GM18867 (cell line): ENCODE measurements around the gene INSR.
"Not testable (repeated sequence)": the region's sequence is repeated elsewhere in the genome, so short reads cannot be mapped to it uniquely, and the experiment has no call there.

Experiments used
- ATAC-seq: cut with Tn5 transposase; IDR thresholded peaks from one replicate; pipeline ENCODE4 v1.9.1; 2021; ENCODE audit warnings: mild to moderate bottlenecking, moderate library complexity; ENCODE audit not compliant: unreplicated experiment

Gene INSR

GRCh38 chr19:7224995-7225394 lies 69.2 kb downstream of the INSR start:
- ATAC-seq: no peak

DNA sequence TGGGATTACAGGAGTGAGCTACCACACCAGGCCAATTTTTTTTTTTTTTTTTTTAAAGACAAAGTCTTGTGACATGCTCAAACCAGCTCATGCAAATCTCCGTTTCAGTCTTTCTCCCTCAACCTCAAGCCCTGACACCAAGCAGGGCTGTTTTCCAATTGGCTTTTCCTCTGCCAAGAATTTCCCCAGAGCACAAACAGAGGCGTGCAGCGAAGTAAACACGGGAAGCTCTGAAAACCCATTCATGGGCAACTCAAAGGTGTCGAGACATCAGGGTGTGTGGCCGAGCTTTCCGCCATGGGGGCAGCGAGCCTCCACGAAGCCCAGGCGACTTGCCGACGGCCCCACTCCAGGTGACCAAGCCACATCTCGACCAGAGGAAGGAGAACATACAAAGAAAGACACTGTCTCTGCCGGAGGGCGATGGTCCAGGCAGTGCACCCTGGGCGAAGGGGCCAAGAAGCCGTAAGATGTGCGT lies 70.0 kb downstream of the INSR start:
- no peak for ATAC-seq

GRCh38 chr19:7223429-7223828 lies 70.8 kb downstream of the INSR start:
- ATAC-seq: no peak

GRCh38 chr19:7219056-7219455 lies 75.2 kb downstream of the INSR start:
- no peak for ATAC-seq

DNA sequence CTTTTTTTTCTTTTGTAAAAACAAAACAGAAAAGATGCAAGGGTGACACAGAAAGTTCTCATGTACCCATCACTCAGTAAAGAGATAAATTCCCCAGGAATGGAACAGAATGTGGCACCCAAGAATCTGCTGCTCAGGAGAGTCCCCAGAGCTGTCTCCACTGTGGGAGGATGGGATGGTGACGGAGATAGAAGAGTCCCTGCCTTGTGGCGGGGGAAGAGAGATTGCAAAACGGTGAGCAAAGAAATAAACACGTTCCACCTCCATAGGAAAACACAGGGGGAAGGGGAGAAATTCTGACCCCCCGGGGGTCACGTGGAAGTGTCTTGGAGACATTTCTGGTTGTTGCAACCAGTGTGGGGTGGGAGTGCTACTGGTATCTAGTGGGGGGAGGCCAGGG lies 76.4 kb downstream of the INSR start:
- no peak for ATAC-seq

DNA sequence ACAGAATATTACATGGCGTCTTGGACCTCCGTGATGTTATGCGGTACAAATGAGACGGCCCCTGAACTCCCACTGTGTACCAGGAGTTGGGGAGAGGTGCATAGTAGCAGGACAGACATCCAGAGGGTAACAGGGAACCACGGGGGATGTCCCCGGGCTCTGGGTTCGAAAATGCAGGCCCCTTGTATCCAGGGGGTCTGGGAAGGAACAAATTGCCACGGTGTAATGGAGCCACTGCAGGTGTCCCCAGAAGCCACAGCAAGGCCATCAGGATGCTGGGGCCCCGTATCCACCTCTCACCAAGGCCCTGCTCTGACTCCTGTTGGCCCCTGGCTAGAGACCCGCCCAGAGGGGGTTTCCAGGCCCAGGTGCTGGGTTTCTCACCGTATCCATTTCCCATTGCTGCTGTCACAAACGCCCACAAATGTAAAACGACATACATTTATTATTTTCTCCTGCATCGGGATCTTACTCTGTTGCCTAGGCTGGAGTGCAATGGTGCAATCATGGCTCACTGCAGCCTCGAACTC lies 77.8 kb downstream of the INSR start:
- ATAC-seq: no peak

DNA sequence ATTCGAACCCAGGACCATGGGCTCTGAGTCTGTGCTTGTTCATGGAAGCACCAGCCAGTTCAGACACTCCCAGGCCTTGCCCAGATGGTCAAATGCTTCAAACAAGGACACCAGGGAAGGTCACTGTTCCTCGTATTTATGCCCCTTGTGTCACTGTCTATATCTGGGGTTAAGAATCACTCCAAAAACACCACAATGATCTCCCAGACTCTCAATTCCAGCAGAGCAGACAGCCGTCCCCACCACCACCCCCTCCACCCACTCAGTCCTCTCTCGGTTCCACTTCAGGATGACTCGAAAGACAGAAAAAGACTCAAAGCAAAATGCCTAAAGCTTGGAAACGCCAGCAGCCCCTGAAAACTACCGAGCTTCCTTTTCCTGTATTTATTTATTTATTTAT lies 79.0 kb downstream of the INSR start:
- ATAC-seq: no peak

DNA sequence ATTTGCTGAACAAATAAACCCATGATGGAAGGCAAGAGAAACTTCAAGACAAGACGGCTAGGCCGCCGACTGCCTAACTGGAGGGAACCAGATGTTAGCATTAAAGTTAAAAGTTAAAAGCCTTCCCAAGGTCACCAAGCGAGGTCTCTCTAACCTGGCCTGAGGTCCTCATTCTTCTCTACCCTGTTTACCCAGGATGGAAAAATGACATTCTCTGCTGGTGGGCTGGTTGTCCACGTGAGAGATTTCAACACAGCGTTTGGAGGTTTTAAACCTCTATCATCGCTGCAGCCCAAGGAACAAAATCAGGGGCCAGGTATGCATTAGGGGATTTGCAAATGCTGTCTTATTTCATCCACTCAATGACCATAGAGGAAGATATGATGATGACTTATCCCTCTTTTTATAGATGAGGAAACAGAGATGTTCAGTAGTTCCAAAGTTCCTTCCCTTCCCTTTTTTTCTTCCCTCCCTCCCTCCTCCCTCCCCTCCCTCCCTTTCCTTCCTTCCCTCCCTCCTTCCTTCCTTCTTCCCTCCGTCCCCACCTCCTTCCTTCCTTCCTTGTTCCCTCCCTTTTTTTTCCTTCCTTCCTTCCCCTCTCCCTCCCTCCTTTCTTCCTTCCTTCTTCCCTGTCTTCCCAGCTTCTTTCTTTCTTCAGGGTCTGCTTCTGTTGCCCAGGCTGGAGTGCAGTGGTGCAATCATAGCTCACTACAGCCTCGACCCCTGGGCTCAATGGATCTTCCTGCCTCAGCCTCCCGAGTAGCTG lies 79.7 kb downstream of the INSR start:
- no peak for ATAC-seq

DNA sequence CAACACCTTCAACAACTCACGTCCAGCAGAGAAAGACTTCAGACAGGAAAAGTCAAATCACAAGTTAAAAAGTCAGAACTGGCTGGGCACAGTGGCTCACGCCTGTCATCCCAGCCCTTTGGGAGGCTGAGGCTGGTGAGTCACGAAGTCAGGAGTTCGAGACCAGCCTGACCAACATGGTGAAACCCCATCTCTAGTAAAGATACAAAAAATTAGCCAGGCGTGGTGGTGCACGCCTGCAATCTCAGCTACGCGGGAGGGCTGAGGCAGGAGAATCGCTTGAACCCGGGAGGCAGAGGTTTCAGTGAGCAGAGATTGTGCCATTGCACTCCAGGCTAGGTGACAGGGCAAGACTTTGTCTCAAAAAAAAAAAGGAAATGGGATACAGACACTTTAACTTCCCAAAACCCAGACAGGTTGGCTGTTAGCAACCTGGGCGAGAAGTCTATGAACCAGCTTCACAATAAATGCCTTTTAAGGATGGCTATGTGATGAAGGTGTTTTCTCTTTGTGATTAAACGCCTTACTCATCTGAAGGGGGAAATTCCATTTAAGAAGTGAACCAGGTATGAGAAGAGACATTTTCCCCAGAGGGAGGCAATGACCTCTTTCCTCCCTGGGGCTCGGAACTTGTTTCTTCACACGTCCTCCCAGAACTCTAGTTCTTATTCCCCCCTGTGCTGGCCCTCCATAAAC lies 80.4 kb downstream of the INSR start:
- ATAC-seq: no peak

DNA sequence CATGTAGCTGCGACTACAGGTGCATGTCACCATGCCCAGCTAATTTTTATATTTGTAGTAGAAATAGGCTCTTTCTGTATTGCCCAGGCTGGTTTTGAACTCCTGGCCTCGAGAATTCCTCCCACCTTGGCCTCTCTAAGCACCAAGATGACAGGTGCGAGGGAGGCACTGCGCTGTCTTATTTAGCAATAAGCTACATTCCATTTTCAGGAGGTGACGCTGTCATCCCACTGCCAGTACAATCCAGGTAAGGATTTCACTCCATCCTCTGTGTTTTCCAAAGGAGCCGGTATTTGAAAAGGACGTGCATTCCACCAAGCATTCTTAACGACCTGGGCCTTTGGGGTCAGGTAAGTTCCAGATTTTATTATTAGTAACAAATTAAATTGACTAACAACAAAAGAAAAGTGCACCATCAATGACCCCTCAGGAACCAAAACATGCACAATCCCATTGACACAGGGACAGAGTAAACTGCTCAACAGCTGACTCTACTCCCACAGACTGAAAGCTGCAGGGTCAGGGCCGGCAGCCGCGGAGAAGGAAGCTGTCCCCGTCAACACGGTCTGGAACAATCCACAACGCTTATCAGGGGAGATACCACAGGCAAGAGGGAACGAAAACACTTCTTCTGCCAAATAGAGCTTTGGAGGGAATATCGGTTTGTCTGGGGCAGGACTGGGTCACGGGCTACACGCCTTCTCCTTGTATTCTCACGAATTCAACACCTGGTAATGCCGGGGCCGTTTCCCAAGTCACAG lies 82.8 kb downstream of the INSR start:
- no peak for ATAC-seq

DNA sequence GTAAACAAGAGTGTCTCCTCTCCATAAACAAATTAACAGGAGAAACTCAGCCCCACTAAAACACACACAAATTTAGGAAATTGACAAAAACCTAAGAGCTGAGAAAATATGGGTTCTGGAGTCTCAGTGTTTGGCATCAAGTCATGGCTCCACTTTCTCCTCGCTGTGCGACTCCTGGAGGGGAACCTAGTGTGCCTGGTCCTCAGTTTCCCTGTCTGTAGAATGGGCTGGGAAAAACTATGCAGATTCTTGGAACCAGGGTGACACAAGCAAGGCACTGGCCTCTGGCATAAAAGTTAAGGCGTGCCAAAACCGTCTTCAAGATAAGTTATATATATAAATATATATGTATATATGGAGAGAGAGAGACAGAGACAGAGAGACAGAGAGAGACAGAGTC lies 83.9 kb downstream of the INSR start:
- ATAC-seq: no peak

DNA sequence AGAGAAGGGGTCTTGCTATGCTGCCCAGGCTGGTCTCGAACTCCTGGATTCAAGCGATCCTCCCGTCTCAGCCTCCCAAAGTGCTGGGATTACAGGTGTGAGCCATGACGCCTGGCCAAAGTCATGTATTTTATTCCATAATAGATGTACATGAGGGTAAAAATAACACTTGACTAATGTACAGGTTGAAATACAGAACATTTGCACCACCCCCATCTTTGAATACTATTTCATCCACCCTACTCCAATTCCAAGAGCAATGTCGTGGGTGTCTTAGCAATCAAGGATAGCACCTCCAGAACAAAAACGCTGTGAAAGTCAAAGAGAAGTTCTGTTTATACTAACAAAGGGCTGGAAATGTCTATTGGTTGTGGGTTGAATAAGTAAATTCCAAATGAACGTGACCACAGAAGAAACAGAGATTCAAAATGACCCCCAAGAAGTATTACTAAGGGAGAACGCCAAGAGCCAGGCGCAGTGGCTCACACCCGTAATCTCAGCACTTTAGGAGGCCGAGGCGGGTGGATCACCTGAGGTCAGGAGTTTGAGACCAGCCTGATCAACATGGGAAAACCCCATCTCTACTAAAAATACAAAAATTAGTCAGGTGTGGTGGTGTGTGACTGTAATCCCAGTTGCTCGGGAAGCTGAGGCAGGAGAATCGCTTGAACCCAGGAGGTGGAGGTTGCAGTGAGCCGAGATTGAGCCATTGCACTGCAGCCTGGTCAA lies 84.5 kb downstream of the INSR start:
- not testable (repeated sequence) for ATAC-seq

DNA sequence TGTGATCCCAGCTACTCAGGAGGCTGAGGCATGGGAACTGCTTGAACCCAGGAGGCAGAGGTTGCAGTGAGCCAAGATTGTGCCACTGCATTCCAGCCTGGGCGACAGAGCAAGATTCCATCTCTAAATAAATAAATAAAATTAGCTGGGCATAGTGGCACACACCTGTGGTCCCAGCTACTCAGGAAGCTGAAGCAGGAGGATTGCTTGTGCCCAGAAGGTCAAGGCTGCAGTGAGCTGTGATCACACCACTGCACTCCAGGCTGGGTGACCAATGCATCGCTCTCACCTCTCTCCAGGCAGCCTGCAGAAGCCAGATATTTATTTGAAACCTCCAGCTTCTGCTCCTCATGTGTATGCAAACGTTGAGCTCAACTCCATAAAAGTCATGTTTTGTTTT lies 85.2 kb downstream of the INSR start:
- not testable (repeated sequence) for ATAC-seq

DNA sequence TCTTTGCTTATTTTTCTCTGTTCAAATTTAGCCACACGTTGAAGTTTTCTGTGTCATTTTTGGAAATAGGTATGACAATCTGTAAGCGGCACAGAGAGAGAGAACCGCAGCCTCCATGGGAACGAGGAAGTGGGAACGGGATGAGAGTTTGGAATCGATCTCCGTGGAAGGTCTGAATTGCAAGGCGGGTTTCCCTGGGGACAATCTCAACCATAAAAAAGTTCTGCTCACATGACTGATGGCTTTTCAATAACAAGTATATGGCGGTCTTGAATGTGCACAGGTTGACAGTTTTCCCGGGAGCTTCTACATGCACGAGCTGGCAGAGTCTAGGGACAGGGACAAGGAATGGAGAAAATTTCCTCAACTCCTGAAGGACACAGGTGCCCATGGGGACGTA lies 90.9 kb downstream of the INSR start:
- ATAC-seq: no peak

GRCh38 chr19:7202888-7203287 lies 91.3 kb downstream of the INSR start:
- no peak for ATAC-seq

GRCh38 chr19:7200736-7201135 lies 93.5 kb downstream of the INSR start:
- ATAC-seq: no peak

GRCh38 chr19:7199613-7200533 lies 94.3 kb downstream of the INSR start:
- no peak for ATAC-seq

DNA sequence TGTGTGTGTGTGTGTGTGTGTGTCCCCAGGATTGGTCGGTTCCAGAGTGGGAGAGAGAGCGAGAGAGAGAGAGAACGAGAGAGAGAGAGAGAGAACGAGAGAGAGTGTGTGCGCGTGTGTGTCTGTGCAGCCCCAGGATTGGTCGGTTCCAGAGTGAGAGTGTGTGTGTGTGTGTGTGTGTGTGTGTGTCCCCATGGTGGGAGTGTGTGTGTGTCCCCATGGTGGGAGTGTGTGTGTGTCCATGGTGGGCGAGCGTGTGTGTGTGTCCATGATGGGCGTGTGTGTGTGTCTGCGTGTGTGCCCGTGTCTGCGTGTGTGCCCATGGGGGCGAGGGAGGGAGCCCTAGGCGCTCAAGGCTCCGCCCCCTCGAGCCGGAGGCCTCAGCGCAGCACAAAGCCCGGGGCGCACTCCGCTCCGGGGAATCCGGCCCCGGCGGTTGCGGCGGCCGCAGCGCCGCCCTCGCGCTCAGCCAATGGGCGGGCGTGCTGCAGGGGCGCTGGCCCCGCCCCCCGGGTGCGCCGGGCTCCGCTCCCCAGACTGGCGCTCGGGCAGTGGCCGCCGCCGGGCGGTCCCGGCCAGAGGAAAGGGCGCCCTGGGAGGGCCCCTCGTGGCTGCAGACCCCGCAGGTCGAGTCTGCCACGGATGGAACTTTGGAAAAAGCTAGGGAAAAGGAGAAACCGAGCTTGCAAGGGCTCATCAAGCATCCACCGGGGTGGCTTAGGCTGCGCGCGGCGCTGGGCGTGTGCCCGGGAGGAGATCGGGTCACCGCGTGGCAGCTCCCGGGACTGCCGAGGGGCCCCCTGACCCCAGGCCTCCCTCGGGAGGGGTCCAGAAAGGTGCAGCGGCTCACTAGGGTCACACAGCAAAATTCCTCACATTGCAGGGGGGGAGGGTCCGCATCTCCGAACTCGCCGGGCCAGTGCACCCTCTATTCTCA lies 96.2 kb downstream of the INSR start:
- peak; percentile 82 for ATAC-seq
